H1 (cell line): ENCODE results near the gene FHAD1. TPM values are rescaled to one million over a fixed set of nuclear protein-coding genes. Genes with fewer than 3 reads are reported as not detected.

Experiments
- CTCF ChIA-PET: fragments of 300-600 bp; sonication (Branson Sonifier 250); formaldehyde crosslinking; loops from one replicate; lab custom pipeline; 2021; ENCODE audit not compliant: partially characterized antibody; lab: Charles Lee
- POLR2A ChIA-PET: fragments of 300-600 bp; sonication (Branson Sonifier 250); formaldehyde crosslinking; loops from one replicate; lab custom pipeline; 2021; ENCODE audit warnings: inconsistent platforms; ENCODE audit not compliant: partially characterized antibody; lab: Charles Lee
- DNase-seq, 2 experiments: peaks; one replicate each; pipeline versions ENCODE4 v3.0.0 to v3.0.0-alpha.2; 2010 to 2022; ENCODE audit warnings: low spot score in 2 of 2, low read depth in 1 of 2, mixed read lengths in 1 of 2
- FAIRE-seq: peaks from 2 replicates; lab custom pipeline; 2011; peaks lifted over from hg19 to GRCh38; lab: Jason Lieb, UNC
- H2AFZ ChIP-seq: 2 replicates; pipeline ENCODE4 v1.8.1; 2012; ENCODE audit warnings: low read length, inconsistent platforms
- H2AK5ac ChIP-seq: 2 replicates; pipeline ENCODE4 v1.6.1; 2013; ENCODE audit warnings: low read depth, low read length
- H2BK120ac ChIP-seq: replicated peaks from 2 replicates; pipeline ENCODE3; 2013; ENCODE audit warnings: low read depth, low read length, inconsistent platforms
- H2BK12ac ChIP-seq: 2 replicates; pipeline ENCODE4 v1.6.1; 2013; ENCODE audit warnings: low read depth, low read length
- H2BK15ac ChIP-seq: 2 replicates; pipeline ENCODE4 v1.6.1; 2013; ENCODE audit warnings: low read length
- H2BK20ac ChIP-seq: 2 replicates; pipeline ENCODE4 v1.6.1; 2013; ENCODE audit warnings: low read length
- H2BK5ac ChIP-seq: 2 replicates; pipeline ENCODE4 v1.6.1; 2013; ENCODE audit warnings: low read depth, low read length
- H3K14ac ChIP-seq: 2 replicates; pipeline ENCODE4 v1.6.1; 2013; ENCODE audit warnings: inconsistent platforms; ENCODE audit not compliant: insufficient read length
- H3K18ac ChIP-seq: 2 replicates; pipeline ENCODE4 v1.6.1; 2013; ENCODE audit warnings: low read length; ENCODE audit errors: extremely low read depth
- H3K23ac ChIP-seq: 2 replicates; pipeline ENCODE4 v1.6.1; 2013; ENCODE audit warnings: inconsistent platforms; ENCODE audit not compliant: insufficient read length
- H3K23me2 ChIP-seq: 2 replicates; pipeline ENCODE4 v1.6.1; 2013; ENCODE audit warnings: low read depth, low read length
- H3K27ac ChIP-seq: 2 replicates; pipeline ENCODE4 v1.6.1; 2011; ENCODE audit warnings: low read depth, low read length, inconsistent platforms
- H3K27me3 ChIP-seq, 4 experiments: replicated peaks in 1 of 4; 1 replicate in 1 of 4; 2 replicates in 3 of 4; pipeline versions ENCODE4 v1.6.1 to v1.8.1; 2011 to 2013; ENCODE audit warnings: low read length in 3 of 4, mild to moderate bottlenecking in 3 of 4, inconsistent platforms in 2 of 4, mixed read lengths in 2 of 4, moderate library complexity in 1 of 4; ENCODE audit not compliant: control insufficient read depth in 3 of 4, insufficient read depth in 3 of 4; ENCODE audit errors: extremely low read depth in 1 of 4
- H3K36me3 ChIP-seq, 4 experiments: 2 replicates each; pipeline versions ENCODE4 v1.6.1 to v1.8.1; 2011 to 2013; ENCODE audit warnings: mild to moderate bottlenecking in 4 of 4, low read length in 3 of 4, moderate library complexity in 2 of 4, control low read depth in 1 of 4, inconsistent platforms in 1 of 4; ENCODE audit not compliant: insufficient read depth in 4 of 4, control insufficient read depth in 2 of 4
- H3K4ac ChIP-seq: replicated peaks from 2 replicates; pipeline ENCODE3; 2013; ENCODE audit warnings: low read length, low read depth, mixed read lengths, inconsistent platforms; ENCODE audit not compliant: insufficient read length
- H3K4me1 ChIP-seq, 4 experiments: replicated peaks in 1 of 4; 1 replicate in 1 of 4; 2 replicates in 3 of 4; pipeline versions ENCODE4 v1.6.1 to v1.8.1; 2011 to 2013; ENCODE audit warnings: low read length in 3 of 4, inconsistent platforms in 2 of 4, mixed read lengths in 1 of 4; ENCODE audit not compliant: insufficient read depth in 4 of 4, control insufficient read depth in 3 of 4
- H3K4me2 ChIP-seq, 2 experiments: 2 replicates each; pipeline versions ENCODE4 v1.6.1 to v1.8.1; 2011 to 2013; ENCODE audit warnings: low read depth in 2 of 2, low read length in 2 of 2, control low read depth in 1 of 2, inconsistent platforms in 1 of 2, mild to moderate bottlenecking in 1 of 2; ENCODE audit not compliant: insufficient read depth in 1 of 2
- H3K4me3 ChIP-seq, 4 experiments: fragments of 200-600, 300-600 bp in 1 of 4; sonication (generic), shearing (Covaris generic), sonication (Bioruptor Twin) in 1 of 4; 2 replicates each; pipeline versions ENCODE4 v1.5.1 to v1.8.1; 2011 to 2016; ENCODE audit warnings: low read length in 4 of 4, low read depth in 3 of 4, control low read depth in 2 of 4, inconsistent platforms in 2 of 4, mild to moderate bottlenecking in 2 of 4, mixed read lengths in 1 of 4, moderate library complexity in 1 of 4; ENCODE audit not compliant: insufficient read depth in 2 of 4; ENCODE audit errors: extremely low read depth in 1 of 4
- H3K56ac ChIP-seq: replicated peaks from 2 replicates; pipeline ENCODE3; 2013; ENCODE audit warnings: low read depth, mild to moderate bottlenecking, mixed read lengths, low read length, inconsistent platforms; ENCODE audit not compliant: insufficient read length
- H3K79me1 ChIP-seq: 2 replicates; pipeline ENCODE4 v1.6.1; 2013; ENCODE audit warnings: low read depth, low read length, control low read depth
- H3K79me2 ChIP-seq, 2 experiments: 2 replicates each; pipeline versions ENCODE4 v1.6.1 to v1.8.1; 2012 to 2013; ENCODE audit warnings: low read length in 2 of 2, mild to moderate bottlenecking in 2 of 2, inconsistent platforms in 1 of 2; ENCODE audit not compliant: insufficient read depth in 2 of 2, control insufficient read depth in 1 of 2
- H3K9ac ChIP-seq, 4 experiments: replicated peaks in 1 of 4; 1 replicate in 1 of 4; 2 replicates in 3 of 4; pipeline versions ENCODE4 v1.6.1 to v1.8.1; 2011 to 2013; ENCODE audit warnings: low read depth in 3 of 4, low read length in 3 of 4, control low read depth in 2 of 4, mild to moderate bottlenecking in 2 of 4, moderate library complexity in 2 of 4, inconsistent platforms in 1 of 4; ENCODE audit errors: extremely low read depth in 1 of 4
- H3K9me3 ChIP-seq, 2 experiments: 2 replicates each; pipeline versions ENCODE4 v1.6.1 to v1.8.1; 2012 to 2013; ENCODE audit warnings: mild to moderate bottlenecking in 2 of 2, moderate library complexity in 2 of 2, control low read depth in 1 of 2, inconsistent platforms in 1 of 2, low read depth in 1 of 2, low read length in 1 of 2, mixed read lengths in 1 of 2; ENCODE audit not compliant: insufficient read depth in 2 of 2
- H4K20me1 ChIP-seq, 2 experiments: replicated peaks in 1 of 2; 2 replicates each; pipeline versions ENCODE3 to v1.8.1; 2011 to 2013; ENCODE audit warnings: inconsistent platforms in 2 of 2, low read length in 2 of 2, mild to moderate bottlenecking in 1 of 2; ENCODE audit not compliant: insufficient read depth in 2 of 2, control insufficient read depth in 1 of 2
- H4K5ac ChIP-seq: 2 replicates; pipeline ENCODE4 v1.6.1; 2013; ENCODE audit warnings: low read length, low read depth, mixed read lengths, inconsistent platforms; ENCODE audit not compliant: insufficient read length
- H4K8ac ChIP-seq: 2 replicates; pipeline ENCODE4 v1.8.0; 2013; ENCODE audit warnings: mild to moderate bottlenecking, moderate library complexity, low read length, inconsistent platforms; ENCODE audit not compliant: insufficient read depth; ENCODE audit errors: extremely low read depth
- H4K91ac ChIP-seq: replicated peaks from 2 replicates; pipeline ENCODE3; 2013; ENCODE audit warnings: low read length, mixed read lengths, inconsistent platforms; ENCODE audit not compliant: insufficient read length
- BRCA1 ChIP-seq: IDR thresholded peaks from 2 replicates; pipeline ENCODE4 v1.6.1; 2012; ENCODE audit warnings: low read depth, low read length, improper control_type of control experiment
- CBX5 ChIP-seq: fragments of 300-800, 300-1000 bp; sonication (generic); IDR thresholded peaks from 2 replicates; pipeline ENCODE4 v1.7.1; 2016; ENCODE audit warnings: antibody characterized with exemption, low read length, low read depth
- EGR1 ChIP-seq: IDR thresholded peaks from 2 replicates; pipeline ENCODE4 v1.6.1; 2011; ENCODE audit warnings: low read depth, low read length, borderline replicate concordance
- EP300 ChIP-seq, 2 experiments: IDR thresholded peaks; 1 replicate in 1 of 2; 2 replicates in 1 of 2; pipeline ENCODE4 v1.6.1; 2011 to 2012; ENCODE audit warnings: low read depth in 2 of 2, low read length in 2 of 2, mild to moderate bottlenecking in 2 of 2, borderline replicate concordance in 1 of 2, inconsistent platforms in 1 of 2, moderate library complexity in 1 of 2
- EZH2 ChIP-seq: fragments of 200-600 bp; sonication (generic); IDR thresholded peaks from 2 replicates; pipeline ENCODE4 v1.7.1; 2012; ENCODE audit warnings: low read depth, mild to moderate bottlenecking, moderate library complexity, low read length, inconsistent platforms; ENCODE audit not compliant: severe bottlenecking
- FOSL1 ChIP-seq: IDR thresholded peaks from 2 replicates; pipeline ENCODE4 v1.6.1; 2011; ENCODE audit warnings: mild to moderate bottlenecking, low read depth, low read length, moderate library complexity; ENCODE audit not compliant: insufficient read depth
- SAP30 ChIP-seq: fragments of 300-600 bp; sonication (generic); IDR thresholded peaks from 2 replicates; pipeline ENCODE4 v1.7.1; 2012; ENCODE audit warnings: low read length, moderate library complexity, mild to moderate bottlenecking, inconsistent platforms; ENCODE audit not compliant: insufficient read depth, insufficient replicate concordance
- SP4 ChIP-seq: IDR thresholded peaks from 2 replicates; pipeline ENCODE4 v1.6.1; 2012; ENCODE audit warnings: low read length, inconsistent platforms
- TAF7 ChIP-seq: optimal IDR thresholded peaks from 2 replicates; pipeline ENCODE3; 2011; ENCODE audit warnings: low read depth, mild to moderate bottlenecking, inconsistent platforms, low read length, moderate library complexity, borderline replicate concordance
- TEAD4 ChIP-seq: IDR thresholded peaks from 2 replicates; pipeline ENCODE4 v1.6.1; 2012; ENCODE audit warnings: low read depth, low read length, inconsistent platforms, mixed read lengths
- USF2 ChIP-seq: IDR thresholded peaks from 2 replicates; pipeline ENCODE4 v1.6.1; 2011; ENCODE audit warnings: low read length, improper control_type of control experiment
- WGBS, 2 experiments: shearing (Covaris generic) in 1 of 2; methylation state at CpG; one replicate each; pipeline versions ENCODE4 v1.1.6 to v1.1.7; 2013 to 2015; ENCODE audit warnings: low lambda C conversion rate in 2 of 2, mixed read lengths in 2 of 2, inconsistent platforms in 1 of 2, low coverage in 1 of 2, missing lambda C conversion rate in 1 of 2; ENCODE audit not compliant: insufficient replicate concordance in 2 of 2, insufficient coverage in 1 of 2, insufficient read length in 1 of 2; ENCODE audit errors: extremely low coverage in 1 of 2, missing lambda C conversion rate in 1 of 2; 5-methylcytosine and 5-hydroxymethylcytosine counted together
- polyA plus RNA-seq, 7 experiments: library from polyadenylated mRNA; depleted of rRNA in 3 of 7; stranded (reverse) in 5 of 7; unstranded in 2 of 7; fragments of >200 nt in 5 of 7; fragments of 200-250 nt in 2 of 7; gene quantifications; 1 replicate in 5 of 7; 2 replicates in 1 of 7; 4 replicates in 1 of 7; pipeline versions ENCODE4 v1.2.1 to v1.2.3, GENCODE V29; 2011 to 2013; ENCODE audit warnings: missing spikeins in 2 of 7, mixed read lengths in 2 of 7
- total RNA-seq: library from RNA; stranded (reverse); fragmentation: NEBNext Ultra II Directional; extraction: Animal tissue kit (Norgen Biotek cat#: 25700); gene quantifications from 2 replicates; pipeline ENCODE4 v1.2.1, GENCODE V29; 2021
- TF ChIP-seq, protein P1 (sequence below): IDR thresholded peaks from 2 replicates; pipeline ENCODE4 v1.6.1; 2012; ENCODE audit warnings: inconsistent platforms

Gene FHAD1
- total and polyA plus RNA-seq, 2 of the 8 experiments (the other 6 are each of a cell fraction or from before 2014, with no cell fraction given) = 0.39 to 0.69 TPM

DNA sequence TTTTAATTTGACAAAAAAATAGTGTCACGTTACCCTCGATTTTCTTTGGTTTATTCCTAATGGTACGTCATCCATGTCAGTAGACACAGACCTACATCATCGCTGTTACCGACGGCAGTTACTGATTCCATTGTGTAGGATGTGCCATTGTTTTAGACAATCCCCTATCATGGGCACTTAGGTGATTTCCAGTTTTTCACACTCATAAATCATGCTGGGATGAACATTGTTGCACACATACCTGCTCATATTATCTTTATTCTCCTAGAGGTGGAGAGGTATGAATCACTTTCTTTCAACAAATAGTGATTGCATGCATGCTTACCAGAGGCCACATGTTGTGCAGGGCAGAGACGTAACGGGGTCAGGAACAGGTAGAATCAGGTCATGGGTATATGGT is 83.0 kb downstream of the FHAD1 start:
- no peak for FAIRE-seq
- Histone ChIP-seq H3K4me1 (peaks cover 0 to under 1% (median 0%) of the 10 kb centered on the region in 4 experiments; a peak in 1 of 7 replicates), H3K9ac (no peak overlapping the region), H2AFZ (no peak overlapping the region), H2AK5ac (no peak overlapping the region), H3K14ac (no peak overlapping the region), H3K27me3 (no peaks in the 10 kb centered on the region), H2BK5ac (no peak overlapping the region), H2BK15ac (no peak overlapping the region), H4K91ac (no peak overlapping the region), H3K23me2 (peaks cover 3% of the 10 kb centered on the region; the same call in 1 of the 2 replicates), H3K18ac (no peak overlapping the region), H2BK20ac (no peak overlapping the region), H2BK12ac (no peak overlapping the region), H3K79me2 (no peaks in the 10 kb centered on the region), H2BK120ac (no peak overlapping the region), H3K23ac (no peak overlapping the region), H3K9me3 (no peaks in the 10 kb centered on the region), H3K4me3 (no peak overlapping the region), H3K56ac (no peak overlapping the region), H3K36me3 (no peaks in the 10 kb centered on the region), H3K4me2 (no peak overlapping the region), H4K5ac (no peak overlapping the region), H4K8ac (no peak overlapping the region), H3K4ac (no peak overlapping the region), H3K79me1 (no peaks in the 10 kb centered on the region), H3K27ac (no peak overlapping the region), H4K20me1 (no peaks in the 10 kb centered on the region)
- no peak for DNase-seq
- ChIA-PET POLR2A (interaction anchor here (0.9 kb wide), 1 partner anchor 12 kb away, joined by 3 read pairs; no protein-coding TSS in a partner anchor), CTCF (interaction anchor here (1.0 kb wide), 1 partner anchor 201 kb away, joined by 4 read pairs; no protein-coding TSS in a partner anchor)
- 93% methylated on average over 8 of the region's 8 CpGs; no CpG with 5 or more reads in 1 of the 2 experiments for WGBS, 2 experiments
- TF ChIP-seq, protein P1, sequence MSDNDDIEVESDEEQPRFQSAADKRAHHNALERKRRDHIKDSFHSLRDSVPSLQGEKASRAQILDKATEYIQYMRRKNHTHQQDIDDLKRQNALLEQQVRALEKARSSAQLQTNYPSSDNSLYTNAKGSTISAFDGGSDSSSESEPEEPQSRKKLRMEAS = no peak
- no peak for TF ChIP-seq FOSL1
- no peak for TF ChIP-seq BRCA1
- no peak for TF ChIP-seq EZH2
- no peak for TF ChIP-seq EGR1
- TF ChIP-seq SP4 = no peak
- no peak for TF ChIP-seq TAF7
- no peak for TF ChIP-seq EP300 (IDR thresholded peaks at IDR 0.05; ENCODE audit: borderline replicate concordance in 1 of 2, low read depth in 2 of 2, low read length in 2 of 2)
- no peak for TF ChIP-seq CBX5
- TF ChIP-seq USF2 = no peak
- no peak for TF ChIP-seq TEAD4
- TF ChIP-seq SAP30 = no peak
